GM12874 (cell line): ENCODE data around the gene REEP6.
A peak's percentile ranks its signal among the peaks of the same experiment; 100 is the strongest.

ENCODE experiments used
- CTCF ChIP-seq: IDR thresholded peaks from 2 replicates; pipeline ENCODE4 v1.5.1; 2011; ENCODE audit warnings: low read depth, mild to moderate bottlenecking, control low read depth, low read length, moderate library complexity; ENCODE audit not compliant: insufficient read depth

The REEP6 gene

GRCh38 chr19:1460033-1460995 lies 30.7 kb upstream of the REEP6 start:
- no peak for TF ChIP-seq CTCF

GRCh38 chr19:1461862-1462261 lies 29.1 kb upstream of the REEP6 start:
- no peak for TF ChIP-seq CTCF

- TF ChIP-seq CTCF, result 0 out of 2 replicates have a peak, but pooled peaks have one; percentile 21
Observed at GRCh38 chr19:1465191-1466016, 25.6 kb upstream of the REEP6 start.

- TF ChIP-seq CTCF, result no peak
Observed at GRCh38 chr19:1466018-1466460, 24.9 kb upstream of the REEP6 start.

GRCh38 chr19:1466461-1467214 lies 24.3 kb upstream of the REEP6 start:
- TF ChIP-seq CTCF, result no peak

- TF ChIP-seq CTCF, result no peak
Observed at GRCh38 chr19:1467215-1467489, 23.8 kb upstream of the REEP6 start.
